ENCODE data around the gene CAMK1D.

CAMK1D gene

DNA sequence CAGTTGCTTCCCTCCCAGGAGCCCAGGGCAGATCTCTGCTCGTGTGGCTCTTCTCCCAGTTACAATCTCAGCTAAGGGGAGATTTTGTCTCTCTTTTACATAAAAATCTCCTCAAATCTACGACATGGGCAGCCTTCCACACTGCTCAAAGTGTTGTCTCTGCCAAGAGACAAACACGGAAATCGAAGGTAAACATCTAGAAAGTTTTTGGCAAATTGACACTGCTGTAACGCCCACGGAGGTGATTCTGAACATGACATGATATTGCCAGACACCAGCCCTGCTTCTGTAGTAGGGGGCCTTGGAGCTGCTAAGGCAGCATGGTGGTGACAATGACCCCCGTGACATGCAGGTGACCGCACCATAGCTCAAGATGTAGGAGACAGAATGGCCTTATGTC, 523.8 kb downstream of the CAMK1D start:
- DNase-seq: no peak

DNA sequence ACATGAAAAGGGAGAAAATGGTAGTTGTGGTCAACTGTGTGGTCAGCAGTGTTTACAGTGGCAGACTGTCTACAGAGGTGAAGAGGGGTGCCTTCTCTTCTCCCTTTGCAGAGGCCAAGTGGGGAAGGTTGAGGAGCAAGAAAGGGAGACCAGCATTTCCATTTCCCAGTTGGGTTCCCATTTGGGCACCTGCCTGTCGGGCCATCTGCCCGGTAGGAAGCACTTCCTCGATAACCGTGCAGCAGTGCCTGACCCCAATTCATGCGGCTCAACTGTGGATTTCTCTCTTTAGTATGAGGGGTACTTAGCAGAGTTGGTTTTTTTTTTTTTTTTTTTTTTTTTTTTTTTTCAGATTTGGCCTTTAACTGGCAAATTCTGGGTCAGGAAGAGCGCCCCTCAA, 525.2 kb downstream of the CAMK1D start:
- DNase-seq: no peak

DNA sequence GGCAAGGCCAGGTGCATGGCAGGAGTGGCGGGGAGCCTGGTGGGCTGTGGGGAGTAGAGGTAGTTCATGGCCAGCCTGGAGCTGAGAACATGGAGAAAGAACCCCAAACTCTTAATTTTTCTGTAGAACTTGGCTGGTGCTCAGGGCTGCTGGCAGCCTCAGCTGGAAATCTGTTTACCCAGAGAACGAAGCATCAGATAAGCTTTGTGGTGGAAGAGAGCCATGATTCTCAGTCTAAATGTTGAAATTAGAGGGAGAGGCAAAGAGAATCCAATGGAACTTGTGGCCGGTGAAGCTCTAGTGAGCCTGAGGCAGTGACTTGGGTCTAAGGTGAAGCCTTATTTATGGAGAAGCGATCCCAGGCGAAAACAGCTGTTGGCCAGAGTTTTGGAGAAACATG, 525.8 kb downstream of the CAMK1D start:
- DNase-seq: no peak

DNA sequence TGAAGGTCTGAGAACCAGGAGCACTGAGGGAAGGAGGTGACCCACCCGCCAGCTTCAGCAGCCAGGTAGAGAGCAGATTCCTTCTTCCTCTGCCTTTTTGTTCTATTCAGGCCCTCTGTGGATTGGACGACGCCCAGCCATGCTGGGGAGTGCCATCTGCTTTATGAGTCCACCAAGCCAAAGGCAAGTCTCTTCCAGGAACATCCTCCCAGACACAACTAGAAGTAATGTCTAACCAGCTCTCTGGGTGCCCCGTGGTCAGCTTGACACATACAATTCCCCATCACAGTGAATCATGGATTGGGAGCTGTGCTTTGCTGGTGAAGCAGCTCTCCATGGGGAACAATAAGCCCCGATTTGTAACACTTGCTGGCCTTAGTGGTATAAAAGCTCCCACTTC, 526.9 kb downstream of the CAMK1D start:
- peak; percentile 14 to 79 for DNase-seq

DNA sequence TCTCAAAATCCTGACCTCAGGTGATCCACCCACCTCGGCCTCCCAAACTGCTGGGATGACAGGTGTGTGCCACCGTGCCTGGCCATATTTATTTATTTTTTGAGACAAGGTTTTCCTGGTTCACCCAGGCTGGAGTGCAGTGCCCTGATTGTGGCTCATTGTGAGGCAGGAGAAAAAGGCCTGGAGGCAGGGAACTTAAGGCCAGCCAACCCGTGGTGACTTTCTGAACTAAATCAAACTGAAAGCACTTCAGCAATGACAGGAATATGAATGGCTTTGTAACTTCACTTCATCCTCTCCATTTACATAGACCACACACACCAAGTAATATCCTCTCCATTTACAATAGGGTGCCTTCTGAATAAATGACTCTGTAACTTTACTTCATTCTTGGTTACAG, 527.8 kb downstream of the CAMK1D start:
- DNase-seq: no peak

DNA sequence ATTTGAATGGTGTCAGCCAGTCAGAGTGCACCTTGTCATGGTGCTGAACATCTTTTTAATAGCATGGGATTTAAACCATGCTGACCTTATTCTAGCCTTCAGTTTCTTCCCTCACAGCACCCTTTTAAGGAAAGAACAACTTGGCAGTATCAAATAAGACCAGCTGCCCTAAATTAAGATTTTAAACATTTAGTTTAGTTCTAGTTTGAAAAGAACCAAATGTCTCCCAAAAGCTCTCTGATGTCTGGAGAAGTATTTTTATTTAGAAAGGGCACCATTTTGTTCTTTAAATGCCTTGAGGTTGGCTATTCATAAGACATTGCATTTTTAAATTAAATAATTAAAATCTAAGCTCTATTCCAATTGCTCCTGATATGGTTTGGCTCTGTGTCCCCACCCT, 531.1 kb downstream of the CAMK1D start:
- no peak for DNase-seq

DNA sequence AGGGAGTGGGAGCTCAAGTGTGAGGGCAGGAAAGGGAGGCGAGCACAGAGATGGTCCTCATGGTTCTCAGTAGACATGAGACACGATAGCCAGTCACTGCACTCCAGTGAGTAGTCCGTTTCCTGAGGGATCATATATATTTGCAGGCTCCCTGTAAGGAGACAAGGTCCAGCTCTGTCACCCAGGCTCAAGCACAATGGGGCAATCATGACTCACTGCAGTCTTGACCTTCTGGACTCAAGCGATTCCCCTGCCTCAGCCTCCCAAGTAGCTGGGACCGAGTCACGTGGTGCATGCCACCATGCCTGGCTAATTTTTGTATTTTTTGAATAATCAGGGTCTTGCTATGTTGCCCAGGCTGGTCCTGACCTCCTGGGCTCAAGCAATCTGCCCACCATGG, 535.5 kb downstream of the CAMK1D start:
- no peak for DNase-seq
